ENCODE data around the gene MARF1.
A peak's percentile ranks its signal among the peaks of the same experiment; 100 is the strongest.
"Not testable (repeated sequence)": the region's sequence is repeated elsewhere in the genome, so short reads cannot be mapped to it uniquely, and the experiment has no call there.

Gene MARF1

GRCh38 chr16:15601212-15601879 lies 41.6 kb downstream of the MARF1 start:
- no peak for DNase-seq (ENCODE audit: low read depth in 2 of 2)

GRCh38 chr16:15599303-15600070 lies 43.5 kb downstream of the MARF1 start:
- no peak for DNase-seq (ENCODE audit: low read depth in 2 of 2)

GRCh38 chr16:15598648-15599190 lies 44.2 kb downstream of the MARF1 start:
- DNase-seq (ENCODE audit: low read depth in 2 of 2): no peak

GRCh38 chr16:15597822-15598647 lies 44.9 kb downstream of the MARF1 start:
- no peak for DNase-seq (ENCODE audit: low read depth in 2 of 2)

GRCh38 chr16:15597135-15597534 lies 45.8 kb downstream of the MARF1 start:
- no peak for DNase-seq (ENCODE audit: low read depth in 2 of 2)

- no peak for DNase-seq (ENCODE audit: low read depth in 2 of 2)
These were observed 48.1 kb downstream of the MARF1 start for GRCh38 chr16:15594711-15595320.

- no peak for DNase-seq (ENCODE audit: low read depth in 2 of 2)
These were observed 49.7 kb downstream of the MARF1 start for GRCh38 chr16:15593235-15593634.

- peak in 1 of 2 donors; percentile 1 for DNase-seq (ENCODE audit: low read depth in 2 of 2)
These were observed 50.6 kb downstream of the MARF1 start for GRCh38 chr16:15592324-15592723.

- DNase-seq (ENCODE audit: low read depth in 2 of 2): no peak
These were observed 55.7 kb downstream of the MARF1 start for GRCh38 chr16:15587152-15587825.

- DNase-seq (ENCODE audit: low read depth in 2 of 2): no peak
These were observed 56.2 kb downstream of the MARF1 start for GRCh38 chr16:15586716-15587115.

- DNase-seq (ENCODE audit: low read depth in 2 of 2): no peak
These were observed 57.0 kb downstream of the MARF1 start for GRCh38 chr16:15585956-15586355.

GRCh38 chr16:15583526-15583925 lies 59.4 kb downstream of the MARF1 start:
- DNase-seq (ENCODE audit: low read depth in 2 of 2): no peak

- DNase-seq (ENCODE audit: low read depth in 2 of 2): no peak
These were observed 61.7 kb downstream of the MARF1 start for GRCh38 chr16:15581127-15581815.

- no peak for DNase-seq (ENCODE audit: low read depth in 2 of 2)
These were observed 64.1 kb downstream of the MARF1 start for GRCh38 chr16:15578824-15579223.

- no peak for DNase-seq (ENCODE audit: low read depth in 2 of 2)
These were observed 65.7 kb downstream of the MARF1 start for GRCh38 chr16:15576960-15577958.

- DNase-seq (ENCODE audit: low read depth in 2 of 2): no peak
These were observed 67.5 kb downstream of the MARF1 start for GRCh38 chr16:15575293-15576049.

GRCh38 chr16:15574614-15574948 lies 68.4 kb downstream of the MARF1 start:
- no peak for DNase-seq (ENCODE audit: low read depth in 2 of 2)

- DNase-seq (ENCODE audit: low read depth in 2 of 2): not testable (repeated sequence)
These were observed 68.9 kb downstream of the MARF1 start for GRCh38 chr16:15573896-15574613.

All from activated CD8-positive, alpha-beta memory T cell treated with anti-CD3 and anti-CD28 coated beads for 4 hours (primary cell).